ENCODE data around the gene KERA.

The KERA gene

DNA sequence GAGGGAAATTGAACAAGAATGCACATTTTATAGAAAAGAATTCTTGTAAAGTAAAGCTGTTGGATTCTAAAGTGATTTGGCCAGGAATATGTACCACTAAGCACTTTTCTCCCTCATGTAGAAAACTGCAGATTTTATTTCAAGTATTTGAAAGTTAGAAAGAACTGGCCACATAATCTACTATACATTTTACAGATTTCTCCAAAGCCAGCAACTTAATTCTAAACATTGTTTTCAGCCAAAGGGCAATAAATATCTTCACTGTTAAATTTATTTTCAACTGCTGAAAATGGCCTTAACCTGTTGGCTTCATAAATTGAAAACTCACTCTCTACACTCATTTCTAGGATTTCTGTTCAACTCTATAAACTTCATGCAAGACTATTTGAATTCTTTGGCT is 15.6 kb upstream of the KERA start:
- no peak for DNase-seq

DNA sequence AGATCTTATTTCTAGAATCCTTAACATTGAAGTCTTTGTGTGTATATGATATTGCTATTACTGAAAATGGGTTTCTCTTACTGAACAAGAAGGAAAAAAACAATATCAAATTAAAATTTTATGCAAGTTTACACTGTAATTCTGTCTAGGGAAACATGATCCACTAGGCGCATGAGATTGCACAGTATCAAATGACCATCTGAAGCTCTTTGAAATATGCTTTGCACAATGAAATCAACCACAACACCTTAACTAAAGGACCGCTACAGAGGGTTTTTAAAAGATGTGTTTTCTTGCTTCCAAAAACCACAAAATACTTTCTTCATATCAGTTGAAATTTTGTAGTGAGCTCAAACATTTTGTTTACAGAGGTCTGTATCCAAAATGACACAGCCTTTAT is 15.1 kb upstream of the KERA start:
- no peak for DNase-seq

DNA sequence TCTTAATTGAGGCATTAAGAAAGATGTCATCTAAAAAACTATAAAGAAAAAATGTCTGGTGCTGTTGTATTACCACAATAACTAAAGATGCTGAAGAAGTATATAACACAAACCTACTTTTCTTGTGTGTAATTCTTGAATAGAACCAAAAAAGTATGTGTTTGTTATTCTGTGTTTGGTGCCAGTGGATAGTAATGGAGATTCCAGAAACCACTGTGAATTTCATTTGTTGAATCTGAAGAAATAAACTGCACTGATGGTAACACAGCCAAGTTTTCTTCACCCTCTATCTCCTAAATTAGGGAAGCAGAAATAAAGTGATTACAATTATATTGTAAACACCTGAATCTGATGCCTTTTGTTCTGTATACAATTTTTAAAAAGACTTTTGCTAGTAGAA is 13.1 kb upstream of the KERA start:
- DNase-seq = no peak

DNA sequence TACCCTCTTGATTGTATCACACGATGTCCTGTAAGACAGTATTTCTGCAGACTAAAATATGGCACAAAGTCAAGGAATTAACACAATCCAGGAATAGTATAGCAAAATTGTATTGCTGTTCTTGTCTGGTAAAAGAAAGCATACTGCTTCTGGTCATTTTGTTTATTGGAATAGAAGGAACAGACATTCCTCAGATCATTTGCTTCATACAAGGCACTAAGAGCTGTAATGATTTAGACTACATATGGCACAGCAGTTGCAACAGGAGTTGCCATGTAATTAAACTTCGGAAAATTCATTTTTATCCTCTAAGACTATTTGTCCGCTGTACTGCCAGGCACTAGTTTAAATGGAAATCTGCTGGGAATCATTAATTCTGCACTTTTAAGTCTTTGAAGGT is 7.6 kb upstream of the KERA start:
- no peak for DNase-seq

DNA sequence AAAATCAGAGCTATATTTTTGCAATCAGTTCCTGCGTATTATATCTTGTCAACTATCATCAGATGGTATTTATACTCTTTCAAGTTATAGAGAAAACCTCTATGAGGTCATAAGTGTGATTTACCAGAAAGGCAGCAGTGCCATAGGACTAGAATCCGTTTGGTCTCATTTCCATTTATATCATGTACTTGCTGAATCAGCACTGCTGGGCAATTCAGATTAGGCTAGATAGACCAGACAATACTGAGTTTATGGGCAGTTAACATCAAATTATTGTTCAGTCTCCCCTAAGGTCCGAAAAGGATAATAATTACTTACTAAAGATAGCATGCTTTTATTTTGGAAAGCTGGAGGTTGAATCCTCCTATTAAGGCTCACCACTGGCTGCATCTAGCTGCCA is 6.8 kb upstream of the KERA start:
- no peak for DNase-seq

DNA sequence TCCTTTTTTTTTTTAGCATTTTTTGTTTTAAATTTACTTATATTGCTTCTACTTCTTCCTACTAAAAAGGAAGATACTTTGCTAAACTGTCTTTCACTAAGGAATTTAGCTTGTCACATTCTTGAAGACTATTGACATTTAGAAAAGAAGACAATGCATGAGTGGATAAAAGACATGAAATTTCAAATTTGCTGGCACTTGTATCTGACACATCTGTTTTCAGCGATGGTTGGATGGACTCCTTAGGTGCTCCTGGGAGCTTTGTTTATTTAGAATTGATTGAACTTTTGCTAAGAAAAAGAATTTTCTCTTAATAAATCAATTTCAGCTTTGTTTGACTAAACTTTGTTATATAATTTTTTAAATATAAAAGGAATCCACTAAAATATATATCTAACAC is 3.3 kb upstream of the KERA start:
- no peak for DNase-seq

DNA sequence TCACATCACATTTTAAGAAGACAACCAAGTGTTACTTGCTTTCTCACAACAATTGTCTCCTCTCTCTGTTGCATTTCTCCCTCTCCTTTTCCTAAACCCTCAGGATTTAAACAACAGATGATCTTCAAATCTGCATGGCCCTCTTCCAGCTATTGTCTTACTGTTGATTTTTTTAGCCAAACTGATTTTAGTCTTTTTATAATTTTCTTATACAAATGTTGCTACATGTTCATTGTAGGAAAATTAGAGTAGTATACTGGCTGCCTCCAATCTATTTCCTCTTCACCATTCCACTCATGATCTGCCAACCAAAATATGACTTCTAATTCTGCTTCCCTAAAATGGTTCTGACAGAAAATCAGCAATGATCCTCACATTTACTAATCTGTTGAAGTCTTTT is 1.4 kb upstream of the KERA start:
- no peak for DNase-seq

DNA sequence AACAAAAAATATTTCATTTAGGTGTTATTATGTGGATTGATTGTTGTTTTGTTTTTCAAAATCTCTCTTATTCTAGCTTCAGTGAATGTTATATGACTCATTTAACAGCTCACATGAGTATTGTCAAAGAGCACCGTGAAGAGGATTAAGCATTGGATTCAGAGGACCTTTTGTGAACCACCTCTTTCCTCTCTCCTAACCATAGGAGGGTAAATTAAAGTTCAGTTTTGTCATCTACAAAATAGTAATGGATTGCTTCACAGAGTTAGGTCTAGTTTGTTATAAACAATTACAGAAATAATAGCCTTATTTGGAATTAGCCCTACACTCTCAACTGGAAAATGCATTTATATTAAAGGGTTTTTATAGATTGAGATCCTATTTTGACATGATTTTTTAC is 962 bp upstream of the KERA start:
- DNase-seq = no peak

DNA sequence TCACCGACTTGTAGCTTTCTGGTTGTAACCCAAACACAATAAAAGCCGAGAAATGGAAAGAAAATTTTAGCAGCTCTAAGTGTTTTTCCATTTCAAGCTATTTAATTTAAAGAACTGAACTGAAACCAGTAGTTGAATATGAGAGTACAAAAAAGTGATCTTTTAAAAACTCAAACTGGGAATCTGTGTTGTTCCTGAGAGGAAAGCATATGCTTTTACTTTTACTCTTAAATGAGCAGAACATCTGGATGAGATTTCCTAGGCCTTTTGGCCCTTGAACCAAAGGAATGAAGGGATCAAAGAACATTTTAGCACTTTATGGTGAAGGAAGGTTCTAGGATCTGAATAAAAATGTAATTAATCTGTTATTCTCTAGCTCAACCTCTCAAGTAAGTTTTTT is 1.3 kb downstream of the KERA start:
- DNase-seq = no peak

DNA sequence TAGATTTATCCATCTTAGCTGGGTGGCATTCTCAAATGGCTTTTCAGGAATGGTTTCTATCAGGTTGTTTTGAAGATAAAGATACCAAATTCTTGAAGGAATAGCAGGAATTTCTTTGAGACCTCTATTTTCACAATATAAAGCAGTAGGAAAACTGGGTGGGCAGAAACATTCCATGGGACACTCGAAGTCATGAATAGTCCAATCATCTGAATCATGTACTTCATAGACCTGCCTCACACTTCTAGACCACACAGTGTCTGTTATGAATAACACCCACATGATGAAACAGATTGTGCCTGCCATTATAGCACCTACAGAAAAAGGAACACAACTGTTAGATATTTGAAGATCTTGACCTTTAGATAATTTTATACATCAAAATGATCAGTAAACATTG is 1.8 kb downstream of the KERA start:
- no peak for DNase-seq

DNA sequence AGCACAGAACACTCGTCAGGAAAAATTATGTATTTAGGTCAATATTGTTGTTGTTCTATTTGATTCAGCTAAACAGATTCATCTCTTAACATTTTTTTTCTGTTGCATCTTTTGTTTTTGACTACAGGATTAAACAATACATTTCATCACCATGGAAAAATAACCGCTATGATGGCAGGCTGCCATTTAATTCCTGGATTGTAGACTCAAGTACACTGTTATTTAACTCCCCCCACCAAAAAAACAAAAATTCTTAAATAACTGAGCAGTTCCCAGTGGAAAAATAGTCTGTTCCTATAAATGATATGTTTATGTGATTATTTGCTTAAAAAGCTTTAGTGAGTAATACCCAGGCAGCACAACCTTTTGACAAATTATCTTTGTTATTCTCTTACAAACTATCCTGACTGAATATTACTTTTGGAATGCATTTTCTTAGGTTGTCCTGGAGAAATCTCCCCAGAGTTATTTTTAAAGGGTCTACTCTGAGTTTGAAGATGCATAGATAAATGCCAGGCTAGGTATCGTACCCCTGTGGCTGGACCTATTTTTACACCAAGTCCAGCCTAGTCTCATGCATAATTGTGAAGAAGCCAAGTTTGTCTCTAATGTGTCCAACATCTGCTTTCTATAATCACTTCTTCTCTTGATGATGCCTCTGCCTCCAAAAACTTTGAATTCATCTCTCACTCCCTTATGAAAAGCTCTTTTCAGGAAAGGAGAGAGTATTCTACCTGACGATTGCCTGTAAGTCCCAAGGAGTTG is 3.7 kb downstream of the KERA start:
- DNase-seq = no peak

DNA sequence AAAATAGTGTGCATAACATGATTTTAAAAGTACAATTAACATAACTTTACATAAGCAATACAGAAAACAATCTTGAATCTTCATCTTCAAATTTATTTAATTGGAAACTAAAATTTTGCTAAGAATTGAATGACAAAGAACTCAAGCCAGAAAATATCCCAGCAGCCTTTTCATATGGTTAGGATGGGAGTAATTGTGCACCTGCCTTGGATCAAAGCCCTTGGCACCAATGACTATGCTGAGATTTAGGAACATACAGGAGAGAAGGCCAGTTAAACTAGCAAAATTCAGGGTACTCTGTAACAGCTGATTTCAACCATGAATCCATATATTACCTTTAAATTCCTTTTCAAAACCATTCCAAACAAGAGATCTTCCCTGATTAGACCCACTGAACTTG is 5.8 kb downstream of the KERA start:
- no peak for DNase-seq

DNA sequence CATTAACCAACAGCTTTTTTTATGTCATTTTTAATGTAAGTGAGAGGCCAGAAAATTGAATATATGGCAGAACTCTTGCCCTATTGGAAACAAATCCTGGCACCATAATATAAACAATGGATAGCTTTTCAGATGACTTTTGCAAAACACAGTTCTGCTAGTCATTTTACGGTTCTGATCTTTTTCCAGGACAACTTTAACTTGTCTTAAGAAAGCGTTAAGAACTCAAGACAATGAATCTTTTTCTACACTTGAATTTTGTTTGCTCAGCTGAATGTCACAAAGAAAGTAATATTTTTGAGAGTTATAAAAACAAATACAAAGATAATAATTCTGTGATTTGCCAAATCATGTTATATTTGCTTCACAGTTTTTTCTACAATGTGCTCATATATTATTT is 13.2 kb downstream of the KERA start:
- DNase-seq = no peak

DNA sequence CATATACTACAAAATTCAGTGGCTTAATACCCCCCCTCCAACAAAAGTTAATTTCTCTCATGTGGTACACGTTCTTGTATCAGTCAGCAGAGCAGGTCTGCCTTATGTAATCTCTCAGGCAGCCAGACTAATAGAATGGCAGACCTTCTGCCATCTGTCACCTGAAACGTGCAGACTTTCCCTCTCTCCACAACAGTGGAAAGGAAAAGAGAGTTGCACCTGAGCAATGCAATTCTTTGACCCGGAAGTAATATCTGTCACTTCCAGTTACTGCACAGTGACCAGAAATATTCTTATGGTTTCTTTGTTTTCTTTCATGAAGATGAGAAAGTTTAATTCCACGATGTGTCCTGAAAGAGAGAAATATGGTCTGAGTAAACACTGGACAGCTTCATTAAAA is 14.4 kb downstream of the KERA start:
- no peak for DNase-seq

DNA sequence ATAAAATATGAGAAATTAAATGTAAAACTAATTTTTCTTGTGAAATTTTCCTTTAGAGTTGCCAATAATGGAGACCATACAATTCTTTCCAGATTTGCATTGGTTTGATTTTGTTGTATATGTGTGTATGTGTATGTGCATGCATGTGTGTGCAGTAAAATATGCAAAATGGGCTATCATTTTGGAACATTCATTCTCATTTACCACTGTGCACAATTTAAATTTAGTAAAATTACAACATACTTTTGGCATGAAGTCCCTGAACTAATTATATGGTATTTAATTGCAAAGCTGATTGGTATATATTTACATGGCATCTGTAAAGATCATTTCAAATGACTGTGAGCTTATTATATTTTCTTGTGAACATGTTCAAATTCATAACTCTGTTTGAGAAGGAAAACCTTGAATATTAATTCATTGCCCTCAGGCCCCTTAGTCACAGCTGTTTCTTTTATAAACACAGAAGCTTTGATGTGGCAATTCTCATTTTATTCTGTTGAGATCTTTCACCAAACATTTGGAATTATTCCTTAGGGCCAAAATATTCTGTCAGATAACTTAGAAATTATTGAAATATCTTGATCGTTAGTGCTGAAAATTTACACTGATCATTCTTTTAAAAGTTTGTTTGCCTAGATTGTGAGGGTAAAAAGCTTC is 17.6 kb downstream of the KERA start:
- DNase-seq = no peak

DNA sequence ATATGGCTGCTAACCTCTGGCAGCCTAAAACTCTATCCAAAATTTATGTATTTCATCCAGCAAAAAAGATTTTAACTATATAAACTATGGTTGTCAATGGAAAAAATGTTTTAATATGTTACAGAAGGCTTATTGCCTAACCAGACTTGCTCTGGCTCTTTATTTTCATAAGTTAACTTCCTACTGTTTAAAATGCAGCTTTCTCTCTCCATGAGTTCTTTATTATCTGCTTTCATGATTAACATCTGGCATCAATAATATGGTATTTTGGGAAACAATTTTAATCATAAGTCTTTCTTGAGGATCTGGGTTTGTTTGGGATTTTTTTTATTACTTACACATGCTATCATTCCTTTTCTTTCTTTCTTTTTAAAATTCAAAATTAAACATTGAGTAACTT is 20.5 kb downstream of the KERA start:
- no peak for DNase-seq

DNA sequence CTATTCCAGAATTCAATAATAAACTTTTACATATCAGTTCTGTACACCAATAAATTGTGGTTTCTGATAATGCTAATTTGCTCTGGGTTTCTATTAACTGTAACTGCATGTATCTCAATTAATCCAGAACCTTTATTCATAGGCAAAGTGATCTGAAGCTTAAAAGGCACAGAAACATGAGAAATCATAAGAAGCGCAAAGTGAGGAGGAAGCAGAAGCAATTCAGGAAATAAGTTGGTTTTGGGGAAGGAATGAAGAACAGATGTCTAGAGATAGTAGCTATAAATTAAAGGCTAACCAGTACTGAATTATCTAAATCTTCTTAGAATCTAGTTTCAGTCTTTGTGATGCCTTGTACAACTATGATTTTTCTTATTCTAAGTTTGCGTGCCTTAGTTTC is 24.6 kb downstream of the KERA start:
- DNase-seq = no peak

DNA sequence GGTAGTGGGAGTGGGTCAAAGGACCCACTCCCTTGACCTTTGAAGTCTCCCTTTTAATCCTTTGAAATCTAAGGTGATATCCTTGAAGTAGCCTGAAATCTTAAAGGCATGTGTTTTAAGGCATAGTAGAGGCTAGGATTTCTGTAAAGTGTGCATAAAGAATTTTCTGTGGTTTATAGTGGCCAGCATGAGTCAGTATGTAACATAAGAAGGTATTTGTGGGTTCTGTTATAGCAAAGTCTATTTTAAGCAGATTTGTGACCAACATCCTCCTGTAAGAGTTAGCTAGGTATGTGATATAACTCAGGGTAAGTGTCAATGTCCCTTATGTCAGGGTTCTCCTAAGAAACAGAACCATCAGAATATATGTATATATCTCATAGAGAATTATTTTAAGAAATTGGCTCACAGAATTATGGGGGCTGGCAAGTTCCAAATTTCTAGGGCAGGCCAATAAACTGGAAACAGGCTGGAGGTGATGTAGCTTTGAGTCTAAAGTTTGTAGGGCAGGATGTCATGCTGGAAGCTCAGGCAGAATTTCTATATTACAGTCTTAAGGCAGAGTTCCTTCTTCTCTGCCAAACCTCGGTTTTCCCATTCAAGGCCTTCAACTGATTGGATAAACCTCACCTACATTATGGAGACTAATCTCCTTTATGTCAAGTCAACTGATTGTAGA is 34.4 kb downstream of the KERA start:
- DNase-seq = no peak

DNA sequence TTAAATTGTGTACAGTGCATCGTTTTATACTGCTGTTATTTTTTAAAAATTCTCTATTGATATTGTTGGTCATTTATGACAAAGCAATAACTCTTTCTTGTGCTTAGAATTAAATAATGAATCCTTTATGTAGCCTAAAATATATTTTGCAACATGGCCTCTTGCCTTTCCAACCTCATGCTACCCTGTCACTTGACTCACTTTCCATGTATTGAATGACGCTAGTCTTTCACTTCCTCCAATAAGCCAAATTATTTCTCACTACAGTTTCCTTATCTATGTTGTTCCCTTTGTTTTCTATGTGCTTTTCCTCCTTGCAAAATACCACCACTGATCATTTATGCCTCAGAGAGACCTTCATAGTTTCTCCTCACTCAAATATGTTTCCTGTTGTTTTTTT is 36.7 kb downstream of the KERA start:
- DNase-seq = no peak

DNA sequence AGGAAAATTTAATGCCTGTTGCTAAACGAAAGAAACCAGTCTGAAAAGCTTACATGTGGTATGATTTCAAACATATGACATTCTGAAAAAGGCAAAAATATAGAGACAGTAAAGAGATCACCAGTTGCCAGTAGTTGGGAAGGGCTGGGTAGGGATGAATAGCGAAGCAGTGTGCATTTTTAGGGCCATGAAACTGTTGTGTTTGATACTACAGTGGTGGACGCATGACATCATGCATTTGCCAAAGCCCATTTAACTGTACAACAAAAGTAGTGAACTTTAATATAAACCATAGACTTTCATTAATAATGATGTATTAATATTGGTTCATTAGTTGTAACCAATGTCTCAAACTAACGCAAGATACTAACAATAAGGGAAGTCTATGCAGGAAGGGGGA is 38.4 kb downstream of the KERA start:
- no peak for DNase-seq

DNA sequence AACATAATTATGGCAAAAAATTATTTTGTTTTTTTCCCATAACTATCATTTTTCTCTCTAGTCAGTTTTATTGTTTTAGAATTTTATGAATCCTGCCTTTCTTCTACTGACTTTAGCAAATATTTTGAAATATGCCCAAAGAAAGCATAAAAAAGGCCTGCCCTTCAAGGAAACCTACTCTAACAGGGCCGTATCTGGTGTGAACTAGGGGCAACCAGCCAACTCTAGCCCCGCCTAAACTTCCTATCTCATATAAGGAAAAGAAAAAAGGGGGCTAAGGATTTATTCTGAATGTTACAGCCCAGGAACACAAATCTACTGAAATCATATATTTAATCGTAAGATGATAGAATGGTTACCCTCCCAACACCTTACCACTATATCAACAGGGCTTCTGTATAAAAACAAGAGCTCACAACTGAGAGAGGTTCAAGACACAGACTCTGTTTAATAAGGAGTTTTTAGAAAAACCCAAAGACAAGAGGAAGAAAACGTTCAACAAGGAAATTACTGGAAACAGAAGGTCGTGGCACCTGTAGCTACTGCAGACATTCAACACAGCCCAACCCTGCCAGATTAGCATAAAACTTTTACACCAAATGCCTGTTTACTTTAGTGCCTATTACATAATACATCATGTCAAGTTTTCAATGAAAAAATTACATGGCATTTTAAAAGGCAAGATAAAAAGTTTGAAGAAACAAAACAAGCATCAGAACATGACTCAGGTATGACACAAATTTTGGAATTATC is 40.1 kb downstream of the KERA start:
- no peak for DNase-seq

DNA sequence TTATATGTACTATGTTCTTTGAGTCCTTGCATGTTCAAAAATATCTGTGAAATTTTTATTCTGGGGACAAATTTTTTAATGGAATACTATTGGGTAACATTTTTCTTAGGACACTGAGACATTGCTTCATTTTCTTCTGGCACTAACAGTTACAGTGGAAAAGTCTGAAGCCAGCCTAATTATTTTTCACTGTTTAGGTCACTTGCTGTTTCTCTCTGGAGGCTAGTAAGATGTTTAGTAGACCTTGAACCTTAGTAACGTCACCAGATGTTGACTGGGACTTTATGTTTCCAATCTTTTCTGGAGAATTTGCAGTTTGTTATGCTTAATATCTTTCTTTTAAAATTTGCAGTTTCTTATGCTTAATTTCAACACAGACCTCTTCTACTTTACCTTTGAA is 40.8 kb downstream of the KERA start:
- no peak for DNase-seq

DNA sequence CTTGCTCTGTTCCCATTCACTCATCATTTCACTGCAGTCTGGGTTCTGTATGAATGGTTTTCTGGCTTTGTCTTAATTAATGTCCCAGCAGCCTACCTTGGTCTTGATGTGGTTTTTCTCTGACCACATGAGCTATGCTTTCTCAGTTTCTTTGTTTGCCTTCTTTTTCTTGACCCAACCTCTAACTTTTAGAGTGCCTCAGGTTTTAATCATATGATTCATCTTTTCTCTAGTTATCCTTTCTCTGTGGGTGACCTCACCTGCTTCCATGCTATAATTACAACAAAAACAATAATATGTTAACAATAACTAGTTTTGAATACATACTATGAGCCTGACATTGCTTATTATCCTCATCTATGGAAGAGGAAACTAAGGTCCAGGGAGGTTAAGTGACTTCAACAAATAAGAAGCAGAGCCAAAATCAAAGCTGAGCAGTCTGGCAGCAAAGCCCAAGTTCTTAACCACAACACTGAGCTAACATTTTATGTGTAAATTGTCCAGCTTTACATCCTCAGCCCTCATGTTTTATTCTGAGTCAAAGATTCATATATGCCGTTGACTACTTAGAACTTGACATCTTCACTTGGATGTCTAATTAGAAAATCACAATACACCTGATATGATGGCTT is 48.4 kb downstream of the KERA start:
- no peak for DNase-seq

All from DMS79 (cell line).